ENCODE data around the gene PTPRA. TPM values are rescaled to one million over a fixed set of nuclear protein-coding genes. Genes with fewer than 3 reads are reported as not detected.
A peak's percentile ranks its signal among the peaks of the same experiment; 100 is the strongest.

PTPRA gene
- total RNA-seq, 4 donors from 2014 or later: 26.2 to 53.7 (median 42.4) TPM

DNA sequence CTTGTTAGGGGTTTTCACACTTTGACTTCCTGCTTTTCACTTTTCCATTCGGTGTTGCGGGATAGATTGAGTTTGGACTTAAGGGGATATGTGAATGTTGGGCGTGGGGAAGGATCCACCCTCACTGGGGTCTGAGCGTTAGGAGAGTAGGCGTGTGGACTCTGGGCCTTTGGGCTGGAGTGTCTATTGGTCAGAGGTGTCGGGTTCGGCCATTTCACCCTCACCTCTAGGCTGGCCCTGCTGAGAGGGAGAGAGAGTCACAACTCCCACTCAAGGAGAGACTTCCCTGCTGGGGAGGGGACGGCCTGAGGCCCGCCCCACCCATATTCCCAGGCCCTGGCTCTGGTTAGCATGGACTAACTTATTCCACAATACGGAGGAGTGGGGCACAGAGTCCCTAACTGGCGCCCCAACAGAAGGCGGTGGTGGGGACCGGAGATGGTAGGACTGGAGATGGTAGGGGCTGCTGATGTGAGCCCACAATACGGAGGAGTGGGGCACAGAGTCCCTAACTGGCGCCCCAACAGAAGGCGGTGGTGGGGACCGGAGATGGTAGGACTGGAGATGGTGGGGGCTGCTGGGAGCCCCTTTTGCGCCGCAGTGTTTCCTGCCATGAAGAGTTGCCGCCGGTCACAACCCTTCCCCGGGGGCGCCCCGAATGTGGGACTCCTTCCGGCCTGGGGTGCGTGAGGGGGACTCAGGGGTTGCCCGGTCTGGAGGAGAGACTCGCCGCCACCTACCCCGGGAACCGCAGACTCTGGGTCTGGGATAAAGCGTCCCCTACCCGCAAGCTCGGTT is 1.4 kb upstream of the PTPRA start:
- H3K4me1 ChIP-seq: peaks cover 24 to 62% (median 29%) of the 10 kb centered on the region in 3 donors
- intact Hi-C loops (cut with DNase I): no loop called here
- no peak for DNase-seq
- TF ChIP-seq POLR2A (IDR thresholded peaks at IDR 0.05): no peak
- TF ChIP-seq, protein P1, sequence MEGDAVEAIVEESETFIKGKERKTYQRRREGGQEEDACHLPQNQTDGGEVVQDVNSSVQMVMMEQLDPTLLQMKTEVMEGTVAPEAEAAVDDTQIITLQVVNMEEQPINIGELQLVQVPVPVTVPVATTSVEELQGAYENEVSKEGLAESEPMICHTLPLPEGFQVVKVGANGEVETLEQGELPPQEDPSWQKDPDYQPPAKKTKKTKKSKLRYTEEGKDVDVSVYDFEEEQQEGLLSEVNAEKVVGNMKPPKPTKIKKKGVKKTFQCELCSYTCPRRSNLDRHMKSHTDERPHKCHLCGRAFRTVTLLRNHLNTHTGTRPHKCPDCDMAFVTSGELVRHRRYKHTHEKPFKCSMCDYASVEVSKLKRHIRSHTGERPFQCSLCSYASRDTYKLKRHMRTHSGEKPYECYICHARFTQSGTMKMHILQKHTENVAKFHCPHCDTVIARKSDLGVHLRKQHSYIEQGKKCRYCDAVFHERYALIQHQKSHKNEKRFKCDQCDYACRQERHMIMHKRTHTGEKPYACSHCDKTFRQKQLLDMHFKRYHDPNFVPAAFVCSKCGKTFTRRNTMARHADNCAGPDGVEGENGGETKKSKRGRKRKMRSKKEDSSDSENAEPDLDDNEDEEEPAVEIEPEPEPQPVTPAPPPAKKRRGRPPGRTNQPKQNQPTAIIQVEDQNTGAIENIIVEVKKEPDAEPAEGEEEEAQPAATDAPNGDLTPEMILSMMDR (IDR thresholded peaks at IDR 0.05): no peak
- peak overlapping the region in 2 of 4 donors; percentile 84 to 97 for H3K27ac ChIP-seq
- H3K4me3 ChIP-seq: peak overlapping the region; percentile 69 to 98 (median 86)
- peaks cover 0 to 13% (median 0%) of the 10 kb centered on the region in 4 donors for H3K27me3 ChIP-seq
- WGBS, 2 donors: 55% methylated on average over 5 to 7 of the region's 34 CpGs
- H3K36me3 ChIP-seq: peaks cover 0 to 2% (median 0%) of the 10 kb centered on the region in 3 donors
- no peaks in the 10 kb centered on the region for H3K9me3 ChIP-seq

DNA sequence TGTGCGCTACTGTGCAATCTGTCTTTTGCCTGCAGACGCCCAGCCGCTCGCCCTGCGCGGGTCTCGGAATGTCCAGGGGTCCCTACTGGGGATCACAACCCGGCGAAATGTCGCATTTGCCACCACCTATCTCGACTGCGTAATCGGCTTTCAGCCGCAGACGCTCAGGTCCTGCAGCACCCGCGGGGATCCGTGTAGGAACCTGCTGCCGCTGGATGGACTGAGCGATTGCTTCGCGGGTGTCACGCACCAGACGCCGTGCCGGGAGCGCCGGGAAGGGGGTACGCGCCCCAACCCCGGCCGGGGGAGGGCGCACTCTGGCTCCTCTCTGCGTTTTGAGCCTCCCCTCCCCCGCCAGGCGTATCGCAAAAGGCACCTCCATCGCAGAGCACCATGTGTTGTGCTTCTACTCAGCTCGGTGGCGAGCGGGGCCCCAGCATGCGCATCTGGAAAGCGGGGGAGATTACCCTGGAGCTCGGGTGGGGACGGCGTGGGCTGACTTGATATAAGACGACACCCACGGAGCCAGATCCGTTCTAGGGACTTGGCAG is 747 bp upstream of the PTPRA start:
- intact Hi-C loops (cut with DNase I): no loop called here
- no peak for DNase-seq
- TF ChIP-seq POLR2A (IDR thresholded peaks at IDR 0.05): no peak
- TF ChIP-seq, protein P1 (IDR thresholded peaks at IDR 0.05): peak in 4 of 6 experiments; percentile 4 to 32 (median 21)
- 0% methylated on average over 4 to 7 of the region's 49 CpGs for WGBS, 2 donors
- Histone ChIP-seq H3K36me3 (no peaks in the 10 kb centered on the region), H3K9me3 (no peaks in the 10 kb centered on the region), H3K4me1 (peaks cover 24 to 56% (median 29%) of the 10 kb centered on the region in 3 donors), H3K27me3 (peaks cover 0 to 13% (median 0%) of the 10 kb centered on the region in 4 donors), H3K27ac (peak overlapping the region; percentile 84 to 97 (median 87)), H3K4me3 (peak overlapping the region; percentile 69 to 98 (median 86))

DNA sequence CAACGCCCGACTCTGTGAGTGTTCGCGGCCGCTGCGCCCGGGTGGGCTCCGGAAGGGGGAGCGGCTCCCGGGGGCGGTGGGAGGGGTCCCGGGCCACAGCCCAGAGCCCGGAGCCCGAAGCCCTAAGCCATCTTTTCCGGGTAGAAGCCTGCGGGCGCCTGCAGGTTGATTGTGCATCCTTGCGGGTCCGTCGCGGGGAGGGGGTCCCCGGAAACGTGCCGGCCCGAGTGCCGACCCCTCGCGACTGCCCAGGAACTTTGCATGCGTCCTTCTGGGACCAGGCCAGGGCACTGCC is 413 bp downstream of the PTPRA start:
- H3K27ac ChIP-seq: peak overlapping the region; percentile 84 to 97 (median 87)
- DNase-seq: no peak
- peaks cover 0 to 6% (median 0%) of the 10 kb centered on the region in 3 donors for H3K36me3 ChIP-seq
- H3K4me3 ChIP-seq: peak overlapping the region; percentile 69 to 98 (median 86)
- no peak for TF ChIP-seq POLR2A (IDR thresholded peaks at IDR 0.05)
- TF ChIP-seq, protein P1 (IDR thresholded peaks at IDR 0.05): no peak
- no CpG with 5 or more reads among the region's 29 CpGs for WGBS, 2 donors
- H3K4me1 ChIP-seq: peaks cover 24 to 58% (median 31%) of the 10 kb centered on the region in 3 donors
- no peaks in the 10 kb centered on the region for H3K9me3 ChIP-seq
- intact Hi-C loops (cut with DNase I): no loop called here
- H3K27me3 ChIP-seq: peaks cover 0 to 13% (median 0%) of the 10 kb centered on the region in 4 donors

DNA sequence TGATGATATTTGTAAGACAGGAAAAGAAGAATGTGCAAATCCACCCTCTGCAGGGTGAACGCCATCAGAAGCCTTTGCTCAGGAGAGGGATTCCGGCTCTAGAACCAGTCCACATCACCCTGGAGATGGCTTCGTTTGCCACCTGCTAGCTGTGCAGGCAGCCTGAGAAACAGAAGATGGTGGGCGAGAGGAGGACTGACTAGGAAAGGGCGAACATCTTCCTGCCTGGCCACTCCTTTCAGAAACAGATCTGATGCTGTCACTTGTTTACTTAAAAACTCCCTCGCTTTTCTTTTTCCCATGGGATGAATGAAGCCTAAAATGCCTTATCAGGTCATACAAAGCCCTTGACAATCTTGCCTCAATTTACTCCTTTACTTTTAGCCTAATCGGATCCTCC is 1.2 kb downstream of the PTPRA start:
- H3K4me3 ChIP-seq: peak overlapping the region; percentile 69 to 98 (median 86)
- TF ChIP-seq, protein P1 (IDR thresholded peaks at IDR 0.05): no peak
- TF ChIP-seq POLR2A (IDR thresholded peaks at IDR 0.05): no peak
- H3K9me3 ChIP-seq: no peaks in the 10 kb centered on the region
- no peak for DNase-seq
- H3K27me3 ChIP-seq: peaks cover 0 to 13% (median 0%) of the 10 kb centered on the region in 4 donors
- WGBS, 2 donors: 23 to 42% methylated on average over 7 of the region's 7 CpGs
- H3K4me1 ChIP-seq: peaks cover 30 to 65% (median 38%) of the 10 kb centered on the region in 3 donors
- H3K36me3 ChIP-seq: peaks cover 0 to 6% (median 0%) of the 10 kb centered on the region in 3 donors
- peak overlapping the region in 2 of 4 donors; percentile 84 to 97 for H3K27ac ChIP-seq
- intact Hi-C loops (cut with DNase I): no loop called here

DNA sequence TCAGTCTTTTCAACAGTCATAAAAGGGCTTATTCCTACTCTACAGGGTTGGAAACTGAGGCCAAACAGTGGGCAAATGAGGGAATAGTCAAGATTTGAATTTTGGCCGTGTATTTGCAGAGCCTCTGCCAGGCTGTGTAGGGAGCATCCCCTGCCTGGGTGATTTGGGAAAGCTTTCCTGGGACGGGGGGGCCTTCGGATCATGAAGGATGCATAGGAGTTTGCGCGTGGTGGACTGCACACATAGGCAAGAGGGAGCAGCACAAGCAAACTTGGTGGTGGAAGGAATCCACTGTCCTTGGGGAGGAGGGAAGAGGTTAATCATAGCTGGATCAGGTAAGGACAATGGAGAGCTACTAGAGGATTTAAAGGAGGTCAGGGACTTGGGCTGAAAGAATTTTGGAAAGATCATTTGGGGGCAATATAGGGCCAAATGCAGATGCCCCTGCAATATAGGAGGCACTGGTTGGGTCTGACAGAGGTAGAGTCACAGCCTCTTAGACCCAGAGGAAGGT is 2.5 kb downstream of the PTPRA start:
- 83 to 89% methylated on average over 4 to 5 of the region's 5 CpGs for WGBS, 2 donors
- Histone ChIP-seq H3K4me3 (no peak overlapping the region), H3K27me3 (peaks cover 0 to 13% (median 0%) of the 10 kb centered on the region in 4 donors), H3K9me3 (no peaks in the 10 kb centered on the region), H3K27ac (no peak overlapping the region), H3K4me1 (peaks cover 32 to 74% (median 37%) of the 10 kb centered on the region in 3 donors), H3K36me3 (peaks cover 0 to 6% (median 0%) of the 10 kb centered on the region in 3 donors)
- no peak for TF ChIP-seq POLR2A (IDR thresholded peaks at IDR 0.05)
- TF ChIP-seq, protein P1 (IDR thresholded peaks at IDR 0.05): no peak
- intact Hi-C loops (cut with DNase I): no loop called here
- DNase-seq: no peak
